AG09319 (cell line): ENCODE measurements around the gene ERCC6L.

ENCODE experiments used
- DNase-seq: peaks from one replicate; pipeline ENCODE4 v3.0.0-alpha.2; 2010; ENCODE audit warnings: low read depth; ENCODE audit errors: extremely low read depth
- TF ChIP-seq, protein P1 (sequence below): IDR thresholded peaks from 2 replicates; pipeline ENCODE4 v1.5.1; 2011; ENCODE audit warnings: low read depth, mild to moderate bottlenecking, inconsistent platforms, low read length, moderate library complexity

Gene ERCC6L

DNA sequence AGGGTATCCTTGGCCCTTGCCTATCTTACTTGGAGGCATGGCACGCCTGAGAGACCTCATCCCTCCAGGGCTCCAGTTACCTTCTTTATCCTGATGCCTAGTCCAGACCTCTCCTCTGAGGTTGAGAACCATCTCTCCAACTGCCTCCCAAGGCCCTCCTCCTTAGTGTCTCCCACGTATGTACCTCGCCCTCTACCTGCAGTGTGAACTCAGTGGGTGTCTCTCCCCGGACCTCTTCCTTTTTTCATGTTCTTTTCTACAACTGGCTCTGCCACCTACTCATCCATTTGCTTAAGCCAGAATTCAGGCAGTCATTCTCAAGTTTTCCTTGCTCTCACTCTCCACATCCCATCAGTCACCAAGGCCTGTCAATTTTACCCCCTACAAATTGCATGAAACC is 21.6 kb upstream of the ERCC6L start:
- TF ChIP-seq, protein P1, sequence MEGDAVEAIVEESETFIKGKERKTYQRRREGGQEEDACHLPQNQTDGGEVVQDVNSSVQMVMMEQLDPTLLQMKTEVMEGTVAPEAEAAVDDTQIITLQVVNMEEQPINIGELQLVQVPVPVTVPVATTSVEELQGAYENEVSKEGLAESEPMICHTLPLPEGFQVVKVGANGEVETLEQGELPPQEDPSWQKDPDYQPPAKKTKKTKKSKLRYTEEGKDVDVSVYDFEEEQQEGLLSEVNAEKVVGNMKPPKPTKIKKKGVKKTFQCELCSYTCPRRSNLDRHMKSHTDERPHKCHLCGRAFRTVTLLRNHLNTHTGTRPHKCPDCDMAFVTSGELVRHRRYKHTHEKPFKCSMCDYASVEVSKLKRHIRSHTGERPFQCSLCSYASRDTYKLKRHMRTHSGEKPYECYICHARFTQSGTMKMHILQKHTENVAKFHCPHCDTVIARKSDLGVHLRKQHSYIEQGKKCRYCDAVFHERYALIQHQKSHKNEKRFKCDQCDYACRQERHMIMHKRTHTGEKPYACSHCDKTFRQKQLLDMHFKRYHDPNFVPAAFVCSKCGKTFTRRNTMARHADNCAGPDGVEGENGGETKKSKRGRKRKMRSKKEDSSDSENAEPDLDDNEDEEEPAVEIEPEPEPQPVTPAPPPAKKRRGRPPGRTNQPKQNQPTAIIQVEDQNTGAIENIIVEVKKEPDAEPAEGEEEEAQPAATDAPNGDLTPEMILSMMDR, result no peak

DNA sequence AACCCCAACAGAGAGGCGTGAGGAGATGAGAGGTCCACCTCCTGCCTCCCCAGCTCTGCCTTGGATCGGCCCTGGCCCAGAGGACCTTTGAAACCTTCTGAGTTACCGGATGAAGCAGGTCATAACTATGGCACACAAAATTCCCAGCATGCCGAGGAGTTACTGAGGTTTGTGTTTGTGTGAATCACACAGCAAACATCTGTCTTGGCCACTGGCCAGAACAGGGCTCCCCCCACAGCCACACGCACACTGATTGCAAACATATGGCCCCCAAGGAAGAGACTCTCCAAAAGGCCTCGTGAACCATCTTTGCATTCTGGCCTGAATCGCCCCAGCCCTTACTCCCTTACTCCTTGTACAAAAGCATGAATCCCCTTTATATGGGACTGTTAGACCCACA is 19.3 kb upstream of the ERCC6L start:
- TF ChIP-seq, protein P1, result no peak
- peak; percentile 44 for DNase-seq

More for the DNA sequence above, 21.6 kb upstream of the ERCC6L start:
- DNase-seq, result no peak

DNA sequence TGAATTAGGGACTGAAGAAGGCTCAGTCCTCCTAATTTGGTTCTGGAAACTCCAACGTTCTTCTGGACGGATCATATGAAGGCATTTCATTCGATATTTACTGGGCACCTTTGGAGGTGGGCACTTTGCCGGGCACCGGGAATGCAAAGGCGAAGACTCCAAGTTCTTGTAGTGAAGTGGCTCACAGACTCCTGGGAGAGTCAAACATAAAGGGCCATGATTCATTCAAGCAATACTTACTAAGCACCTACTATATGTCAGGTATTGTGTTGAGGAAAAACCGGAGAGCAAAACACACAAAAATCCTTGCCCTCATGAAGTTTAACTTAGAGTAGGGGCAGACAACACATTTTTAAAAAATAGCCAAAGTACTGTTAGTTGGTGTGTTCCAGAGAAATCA is 17.0 kb upstream of the ERCC6L start:
- TF ChIP-seq, protein P1, result no peak
- DNase-seq, result no peak

DNA sequence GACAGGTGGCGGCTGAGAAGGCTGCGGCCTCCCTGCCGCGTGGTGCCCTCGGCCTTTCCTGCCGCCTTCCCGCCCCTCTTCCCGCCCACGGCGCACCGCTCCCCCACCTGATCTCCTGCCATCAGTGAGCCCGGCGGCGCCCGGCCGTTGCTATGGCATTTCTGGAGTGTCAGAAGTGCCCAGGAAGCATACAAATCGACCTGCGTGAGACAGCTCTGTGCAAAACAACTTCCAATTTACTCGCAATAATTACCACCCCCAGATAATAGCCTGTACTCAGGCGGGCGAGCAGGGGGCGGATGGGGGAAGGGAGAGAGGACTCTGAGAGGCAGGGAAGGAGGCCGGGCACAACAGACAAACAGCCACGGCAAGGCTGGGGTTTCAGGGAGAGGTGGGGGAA is 16.6 kb upstream of the ERCC6L start:
- TF ChIP-seq, protein P1, result no peak
- no peak for DNase-seq

DNA sequence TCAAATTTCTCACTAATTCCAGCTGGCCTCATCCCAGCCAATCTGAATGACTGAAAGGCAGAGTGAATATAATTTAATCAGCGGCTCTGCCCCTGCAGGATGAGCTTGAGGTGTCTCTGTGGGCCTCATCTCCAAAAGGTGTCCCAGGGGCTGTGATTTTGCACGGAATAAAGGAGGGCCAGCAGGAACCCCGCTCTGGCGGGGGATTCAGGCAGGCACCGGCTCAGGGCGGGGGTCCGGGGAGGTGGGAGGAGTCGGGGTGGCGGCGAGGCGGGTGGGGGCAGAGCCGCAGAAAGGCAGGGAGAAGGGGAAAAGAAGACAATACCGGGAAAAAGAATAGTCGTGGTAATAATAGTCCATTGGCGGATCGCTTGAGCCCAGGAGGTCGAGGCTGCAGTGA is 16.0 kb upstream of the ERCC6L start:
- TF ChIP-seq, protein P1, result no peak
- DNase-seq, result no peak

DNA sequence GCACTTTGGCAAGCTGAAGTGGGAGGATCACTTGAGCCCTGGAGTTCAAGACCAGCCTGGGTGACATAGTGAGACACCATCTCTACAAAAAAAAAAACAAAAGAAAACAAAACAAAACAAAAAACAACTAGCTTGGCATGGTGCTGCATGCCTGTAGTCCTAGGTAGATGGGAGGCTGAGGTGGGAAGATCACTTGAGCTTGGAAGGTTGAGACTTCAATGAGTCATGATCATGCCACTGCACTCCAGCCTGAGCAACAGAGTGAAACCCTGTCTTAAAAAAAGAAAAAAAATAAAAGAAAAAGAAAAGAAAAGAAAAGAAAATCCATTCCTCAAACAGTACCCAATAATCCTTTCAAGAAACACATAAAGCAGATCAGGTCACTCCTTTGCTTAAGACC is 14.9 kb upstream of the ERCC6L start:
- TF ChIP-seq, protein P1, result no peak
- DNase-seq, result no peak

DNA sequence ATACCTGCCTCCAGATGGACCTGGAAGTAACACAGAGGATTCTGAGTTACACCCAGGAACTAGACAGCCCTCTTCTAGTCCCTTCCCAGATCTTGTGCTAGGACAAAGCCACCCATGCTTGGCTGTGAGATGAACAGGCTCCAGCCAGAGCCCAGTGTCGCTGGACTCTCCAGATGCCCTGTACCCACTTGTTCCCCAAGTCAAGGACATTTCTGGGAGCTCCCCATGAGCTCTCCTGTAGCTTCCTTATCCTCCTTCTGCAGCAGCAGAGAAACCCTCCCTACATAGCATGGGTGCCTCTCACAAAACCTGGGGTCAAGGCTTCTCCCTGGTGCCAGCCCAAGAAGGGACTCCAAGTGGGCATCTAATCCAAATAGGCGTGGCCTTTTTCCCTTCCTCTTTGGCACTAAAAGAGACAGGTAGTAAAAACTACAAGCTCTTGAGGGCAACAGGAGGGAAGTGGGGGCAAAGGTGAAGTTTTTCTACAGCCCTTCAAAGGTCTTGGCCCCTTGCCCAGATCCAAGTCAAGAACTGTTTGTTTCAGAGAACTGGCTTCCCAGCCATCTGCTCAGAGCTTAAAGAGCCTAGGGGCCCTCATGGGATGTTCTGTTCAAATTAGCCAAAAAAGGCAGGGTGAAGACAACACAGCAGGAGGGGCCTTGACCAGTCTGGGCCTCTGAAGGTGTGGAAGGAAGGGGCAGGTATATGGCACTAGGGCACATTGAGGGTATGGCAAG is 8.5 kb upstream of the ERCC6L start:
- TF ChIP-seq, protein P1, result no peak
- no peak for DNase-seq
